HG02623 (cell line): Measurements from ENCODE around the gene PSRC1.
A peak's percentile ranks its signal among the peaks of the same experiment; 100 is the strongest.
"Not testable (repeated sequence)": the region's sequence is repeated elsewhere in the genome, so short reads cannot be mapped to it uniquely, and the experiment has no call there.

ENCODE experiments used
- ATAC-seq: cut with Tn5 transposase; IDR thresholded peaks from one replicate; pipeline ENCODE4 v1.9.1; 2021; ENCODE audit warnings: moderate library complexity; ENCODE audit not compliant: unreplicated experiment

The PSRC1 gene

GRCh38 chr1:109282952-109283747 lies at the start of gene PSRC1:
Gene PSRC1 (minus strand): TSS chr1:109283145.
- ATAC-seq = peak; percentile 96

GRCh38 chr1:109331113-109331512 lies 48.2 kb upstream of the PSRC1 start:
- no peak for ATAC-seq

DNA sequence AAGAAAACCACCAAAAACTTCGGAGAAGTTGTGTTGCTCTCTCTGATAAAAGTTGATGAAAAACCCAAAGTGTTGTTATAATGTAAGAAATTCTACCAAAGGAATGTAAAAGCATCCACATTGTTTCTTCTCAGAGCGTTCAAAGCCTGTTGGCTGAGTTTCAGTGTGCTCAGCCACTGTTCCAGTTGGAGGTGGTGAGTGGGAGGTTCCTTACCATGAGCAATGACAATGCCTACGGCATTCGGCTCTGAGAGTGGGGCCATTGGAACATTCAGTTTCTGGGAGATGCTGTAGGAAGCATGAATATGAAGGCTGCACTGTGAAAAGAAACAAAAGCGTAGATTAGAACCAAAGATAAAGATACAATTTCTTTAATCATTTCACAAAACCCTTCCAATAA lies 44.3 kb upstream of the PSRC1 start:
- ATAC-seq = no peak

GRCh38 chr1:109322974-109323373 lies 40.0 kb upstream of the PSRC1 start:
- no peak for ATAC-seq

DNA sequence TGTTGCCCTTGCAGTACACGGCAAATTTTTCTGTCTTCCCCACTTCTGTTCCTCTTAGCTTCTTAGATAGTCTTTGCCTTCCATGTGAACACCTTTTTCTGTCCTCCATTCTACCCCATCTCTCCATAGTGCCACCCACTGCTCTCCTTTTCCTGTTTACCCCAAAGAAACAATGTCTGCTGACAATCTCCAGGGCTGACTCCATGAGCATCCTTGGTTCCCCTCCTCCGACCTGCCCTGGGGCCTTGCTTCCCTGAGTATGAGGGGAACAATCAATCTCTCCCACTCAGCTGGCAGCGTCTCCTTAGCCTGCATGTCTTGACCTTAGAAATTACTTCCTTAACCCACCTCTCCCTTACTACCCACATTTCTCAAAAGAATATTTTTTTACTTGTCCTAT lies 36.2 kb upstream of the PSRC1 start:
- ATAC-seq = no peak

- ATAC-seq = no peak
Measured at GRCh38 chr1:109316506-109316905, 33.6 kb upstream of the PSRC1 start.

DNA sequence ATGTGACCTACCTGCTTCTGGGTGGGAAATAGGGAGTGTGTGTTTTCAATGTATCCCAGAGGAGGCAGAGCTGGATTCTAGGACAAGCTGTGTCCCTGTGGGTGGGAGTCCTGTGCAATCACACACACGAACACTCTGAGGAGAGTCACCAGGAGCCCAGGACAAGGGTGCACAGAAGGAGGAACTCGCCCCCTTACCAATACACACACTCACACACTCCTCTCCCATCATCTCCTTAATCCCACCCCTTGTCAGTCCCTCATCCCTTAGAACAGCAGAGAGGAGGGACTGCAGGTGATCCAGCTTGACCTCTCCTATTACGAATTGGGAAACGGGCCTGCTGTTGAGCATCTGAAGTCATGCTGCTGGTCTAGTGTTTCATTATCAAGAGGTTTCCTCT lies 32.3 kb upstream of the PSRC1 start:
- no peak for ATAC-seq

GRCh38 chr1:109314795-109315194 lies 31.9 kb upstream of the PSRC1 start:
- ATAC-seq = no peak

- ATAC-seq = no peak
Measured at GRCh38 chr1:109312978-109313775, 30.2 kb upstream of the PSRC1 start.

DNA sequence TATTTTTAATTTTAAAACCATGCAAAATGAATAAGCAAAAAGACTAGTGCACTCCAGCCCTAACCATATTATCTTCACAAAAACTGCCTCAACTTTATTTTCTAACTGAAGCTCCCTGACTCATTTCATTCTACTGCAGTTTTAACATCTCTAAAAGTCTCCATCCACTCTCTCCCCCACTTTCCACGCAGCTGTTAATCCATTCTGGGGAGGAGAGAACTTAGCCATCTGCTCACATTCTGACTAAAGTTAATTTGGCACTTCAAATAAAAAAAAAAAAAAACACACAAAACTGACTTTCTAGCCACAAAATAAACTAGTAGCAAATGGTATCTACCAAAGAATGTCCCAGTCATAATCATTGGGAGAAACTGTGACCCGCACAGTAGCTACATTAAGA lies 29.3 kb upstream of the PSRC1 start:
- ATAC-seq = no peak

GRCh38 chr1:109309347-109309746 lies 26.4 kb upstream of the PSRC1 start:
- ATAC-seq = no peak

GRCh38 chr1:109307274-109308021 lies 24.5 kb upstream of the PSRC1 start:
- ATAC-seq = no peak

DNA sequence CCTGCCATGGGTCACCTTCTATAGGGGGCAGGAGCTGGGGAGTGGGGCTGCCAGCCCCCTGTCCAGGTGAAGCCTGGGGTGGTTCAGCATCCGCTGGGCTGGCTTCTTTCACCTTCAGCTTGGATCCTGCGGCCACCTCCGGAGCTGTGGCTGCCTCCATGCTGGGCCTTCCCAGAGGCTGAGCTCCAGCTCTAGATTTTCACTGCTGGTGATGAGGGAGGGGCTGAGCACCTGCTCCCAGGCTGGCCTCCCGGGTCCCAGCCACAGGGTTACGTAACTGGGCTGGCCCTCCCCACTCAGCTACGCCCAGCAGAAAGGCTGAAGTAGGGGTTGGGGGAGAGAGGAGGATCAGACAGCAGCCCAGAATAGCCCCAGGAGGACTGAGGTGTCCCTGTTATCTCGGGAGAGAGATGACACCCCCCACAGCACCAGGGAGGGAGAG lies 23.9 kb upstream of the PSRC1 start, which contains the start of gene MYBPHL:
TSS of gene MYBPHL (minus strand) at position 180 of the 442 bp plus-strand sequence. CDS start at position 160, 20 bp downstream.
- ATAC-seq = no peak

DNA sequence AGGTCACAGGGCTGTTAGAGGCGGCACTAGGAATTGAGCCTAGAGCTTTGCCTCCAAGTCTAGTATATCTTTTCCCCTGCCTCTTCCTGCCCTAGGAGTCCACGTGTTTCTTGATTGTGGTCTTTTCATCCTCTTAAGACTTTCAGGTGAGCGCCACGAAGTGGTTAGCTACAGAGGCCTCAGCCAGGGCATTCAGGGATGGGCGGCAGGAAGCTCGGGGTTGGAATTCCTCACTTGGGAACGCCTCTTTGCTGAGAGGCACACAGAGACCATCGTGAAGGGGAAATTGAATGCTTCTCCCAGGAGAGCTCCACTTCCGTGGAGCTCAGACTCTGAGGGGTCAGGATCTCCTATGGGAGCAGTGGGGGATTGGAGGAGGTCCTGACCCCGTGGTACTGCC lies 23.0 kb upstream of the PSRC1 start:
- ATAC-seq = not testable (repeated sequence)

DNA sequence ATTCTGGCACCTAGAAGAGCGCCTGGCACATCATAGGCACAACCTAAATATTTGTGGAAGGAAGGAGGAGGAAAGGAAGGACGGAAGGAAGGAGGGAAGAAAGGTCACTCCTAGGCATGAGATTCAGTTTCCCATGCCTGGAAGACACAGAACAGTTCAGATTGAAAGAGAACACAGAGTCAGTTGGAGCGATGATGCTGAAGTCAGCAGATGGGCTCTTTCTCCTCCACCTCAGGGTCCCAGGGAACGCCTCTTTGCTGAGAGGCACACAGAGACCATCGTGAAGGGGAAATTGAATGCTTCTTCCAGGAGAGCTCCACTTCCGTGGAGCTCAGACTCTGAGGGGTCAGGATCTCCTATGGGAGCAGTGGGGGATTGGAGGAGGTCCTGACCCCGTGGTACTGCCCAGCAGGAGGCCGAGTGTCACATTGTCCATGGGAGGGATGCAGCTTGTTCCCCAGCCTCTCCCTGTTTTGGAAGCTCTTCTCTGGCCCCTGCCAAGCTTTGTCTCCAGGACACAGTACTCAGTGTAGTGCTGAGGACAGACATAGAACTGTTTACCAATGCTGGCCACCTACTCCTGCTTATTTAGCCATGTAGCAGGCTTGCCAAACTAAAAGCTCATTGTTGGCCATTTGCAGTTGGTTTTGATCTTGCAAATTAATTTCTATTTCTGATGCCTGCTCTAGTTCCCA lies 21.4 kb upstream of the PSRC1 start:
- ATAC-seq = no peak

DNA sequence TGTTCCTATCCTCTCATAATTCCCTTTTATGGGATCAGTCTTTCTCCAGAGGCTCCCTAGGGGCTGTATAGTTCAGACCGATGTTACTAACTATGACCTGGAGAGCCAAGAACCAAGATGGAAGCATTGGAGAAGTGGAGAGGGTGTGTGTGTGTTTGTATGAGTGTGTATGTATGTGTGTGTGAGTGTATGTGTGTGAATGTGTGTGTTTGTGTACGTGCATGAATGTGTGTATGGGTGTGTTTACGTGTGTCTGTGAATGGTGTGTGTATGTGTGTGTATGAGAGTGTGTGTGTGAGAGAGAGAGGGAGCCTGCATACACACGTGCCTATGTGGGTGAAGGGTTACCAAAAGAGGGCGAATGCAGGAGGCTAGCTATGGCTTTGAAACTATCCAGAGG lies 18.9 kb upstream of the PSRC1 start:
- ATAC-seq = no peak

GRCh38 chr1:109300650-109301151 lies 17.8 kb upstream of the PSRC1 start:
- ATAC-seq = no peak

- ATAC-seq = no peak
Measured at GRCh38 chr1:109299558-109300343, 16.8 kb upstream of the PSRC1 start.

DNA sequence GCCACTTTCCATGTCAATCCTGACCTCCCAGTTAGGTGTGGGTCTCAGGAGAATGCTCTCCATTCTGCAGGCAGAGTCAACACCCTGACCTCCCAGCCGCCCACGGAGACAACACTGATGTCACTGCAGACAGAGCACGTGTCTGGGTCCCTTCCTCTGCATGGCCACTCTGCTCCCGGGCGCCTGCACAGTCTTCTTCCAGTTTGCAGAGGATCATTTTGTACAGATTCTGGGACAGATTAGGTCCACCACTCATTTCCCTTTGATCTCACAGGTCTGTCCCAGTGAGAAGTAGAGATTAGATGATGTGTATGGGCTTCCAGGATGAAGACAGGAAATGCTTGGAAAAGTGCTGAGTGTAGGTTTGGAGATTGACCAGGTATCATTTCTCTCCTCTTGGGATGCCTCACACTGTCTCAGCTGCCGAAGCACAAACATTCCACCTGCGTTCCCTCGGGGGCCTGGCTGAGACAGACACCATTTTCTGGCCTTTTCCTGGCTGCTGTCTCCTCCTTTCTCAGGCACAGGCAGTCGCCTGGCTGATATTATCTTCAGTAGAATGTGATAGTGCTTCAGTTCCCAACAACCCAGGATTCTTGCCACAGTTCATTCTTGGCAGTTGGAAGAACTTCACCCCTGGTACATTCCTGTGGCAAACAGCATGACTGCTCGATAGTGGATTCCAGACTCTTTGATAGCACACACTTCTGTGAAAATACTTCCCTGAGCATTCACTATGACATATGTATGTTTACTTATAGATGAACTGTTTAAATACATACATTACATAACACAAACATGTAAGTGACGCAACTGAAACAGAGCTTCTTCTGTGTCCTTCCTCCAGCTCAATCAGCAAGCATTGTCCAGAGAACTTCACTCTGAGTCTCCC lies 16.0 kb upstream of the PSRC1 start:
- no peak for ATAC-seq
